CD4-positive, alpha-beta T cell (primary cell): ENCODE data around the gene TNP1. TPM values are rescaled to one million over a fixed set of nuclear protein-coding genes. Genes with fewer than 3 reads are reported as not detected.

Experiments used
- ATAC-seq: fragments of 200-7000 bp; cut with Tn5 transposase; one replicate; pipeline ENCODE4 v1.10.0; 2022; ENCODE audit warnings: mild to moderate bottlenecking; ENCODE audit not compliant: poor library complexity
- CTCF ChIA-PET: fragments of 350-600 bp; sonication (Branson Sonifier 250); formaldehyde crosslinking; loops from one replicate; lab custom pipeline; 2021; ENCODE audit warnings: antibody characterized with exemption, inconsistent platforms; lab: Charles Lee
- POLR2A ChIA-PET: fragments of 350-600 bp; sonication (Branson Sonifier 250); formaldehyde crosslinking; loops from one replicate; lab custom pipeline; 2021; ENCODE audit warnings: antibody characterized with exemption, inconsistent platforms; lab: Charles Lee
- DNase-seq, 14 experiments: peaks; one replicate each; pipeline ENCODE4 v3.0.0-alpha.2; 2013 to 2020; ENCODE audit warnings: mixed read lengths in 2 of 14
- H3K27ac ChIP-seq, 2 donors: one replicate each; pipeline versions ENCODE4 v1.5.1 to v1.7.0; 2013; ENCODE audit warnings: low read length in 2 of 2, low read depth in 1 of 2, mild to moderate bottlenecking in 1 of 2
- H3K27me3 ChIP-seq, 2 experiments: 1 replicate in 1 of 2; 2 replicates in 1 of 2; pipeline versions ENCODE4 v1.6.1 to v1.7.0; 2013; ENCODE audit warnings: low read length in 2 of 2, control low read depth in 1 of 2, mild to moderate bottlenecking in 1 of 2, moderate library complexity in 1 of 2; ENCODE audit not compliant: insufficient read depth in 2 of 2, control insufficient read depth in 1 of 2
- H3K36me3 ChIP-seq: one replicate; pipeline ENCODE4 v1.6.1; 2013; ENCODE audit warnings: low read length, control low read depth; ENCODE audit not compliant: insufficient read depth
- H3K4me1 ChIP-seq: one replicate; pipeline ENCODE4 v1.6.1; 2013; ENCODE audit warnings: low read length, control low read depth; ENCODE audit not compliant: insufficient read depth
- H3K4me3 ChIP-seq: one replicate; pipeline ENCODE4 v1.5.1; 2013; ENCODE audit warnings: mild to moderate bottlenecking, low read length, moderate library complexity
- H3K9me3 ChIP-seq, 2 experiments: 1 replicate in 1 of 2; 2 replicates in 1 of 2; pipeline versions ENCODE4 v1.6.1 to v1.7.0; 2013; ENCODE audit warnings: low read length in 2 of 2, mild to moderate bottlenecking in 2 of 2, control low read depth in 1 of 2, moderate library complexity in 1 of 2; ENCODE audit not compliant: control insufficient read depth in 1 of 2, insufficient read depth in 1 of 2
- H3K27ac Mint-ChIP-seq: one replicate; pipeline ENCODE4 v1.8.0; 2020; ENCODE audit warnings: mixed read lengths
- H3K27me3 Mint-ChIP-seq: one replicate; pipeline ENCODE4 v1.8.0; 2021; ENCODE audit warnings: mixed read lengths
- H3K36me3 Mint-ChIP-seq: one replicate; pipeline ENCODE4 v1.8.0; 2021; ENCODE audit warnings: low read depth, mixed read lengths
- H3K4me1 Mint-ChIP-seq: one replicate; pipeline ENCODE4 v1.8.0; 2021; ENCODE audit warnings: low read depth, mixed read lengths
- H3K4me3 Mint-ChIP-seq: one replicate; pipeline ENCODE4 v1.8.0; 2020; ENCODE audit warnings: mild to moderate bottlenecking, mixed read lengths
- H3K9me3 Mint-ChIP-seq: one replicate; pipeline ENCODE4 v1.8.0; 2020; ENCODE audit warnings: mixed read lengths
- CTCF ChIP-seq: fragments of 200-600 bp; IDR thresholded peaks from one replicate; pipeline ENCODE4 v1.8.0; 2022; ENCODE audit warnings: antibody characterized with exemption, mild to moderate bottlenecking
- intact Hi-C, 2 experiments: fragments of 100-400 bp; cut with DNase I in 1 of 2; cut with micrococcal nuclease in 1 of 2; formaldehyde crosslinking; loops; one replicate each; pipeline versions ENCODE4 v1.15.1 to v1.9.0; 2023 to 2025; cut with DNase I, micrococcal nuclease
- total RNA-seq, 174 experiments: library from RNA in 2 of 174; stranded (reverse) in 2 of 174; gene quantifications; one replicate each; pipeline ENCODE4 v1.2.3 and lab custom pipeline; 2021 to 2026

TNP1 gene
- total RNA-seq, 2 experiments from 2014 or later, result not detected

- no peak for ATAC-seq
- Mint-ChIP-seq H3K36me3 (no peaks in the 10 kb centered on the region), H3K4me3 (no peak overlapping the region), H3K27me3 (no peaks in the 10 kb centered on the region), H3K9me3 (no peaks in the 10 kb centered on the region), H3K27ac (no peak overlapping the region), H3K4me1 (peaks cover 17% of the 10 kb centered on the region)
- H3K27ac ChIP-seq, result no peak overlapping the region
- no peaks in the 10 kb centered on the region for H3K9me3 ChIP-seq
- no peak for DNase-seq
- no peaks in the 10 kb centered on the region for H3K36me3 ChIP-seq
- no peaks in the 10 kb centered on the region for H3K27me3 ChIP-seq
- POLR2A ChIA-PET, result no interaction called here
- CTCF ChIA-PET, result no interaction called here
- TF ChIP-seq CTCF, result no peak
- H3K4me3 ChIP-seq, result no peak overlapping the region
- intact Hi-C loops, result no loop called here
- H3K4me1 ChIP-seq, result no peaks in the 10 kb centered on the region
These were observed 2.9 kb upstream of the TNP1 start for GRCh38 chr2:216862628-216863398.

GRCh38 chr2:216860426-216861137 lies 718 bp upstream of the TNP1 start:
- no peak for ATAC-seq
- DNase-seq, result no peak
- no peaks in the 10 kb centered on the region for H3K9me3 Mint-ChIP-seq
- H3K4me1 Mint-ChIP-seq, result peaks cover 21% of the 10 kb centered on the region
- intact Hi-C loops, result no loop called here
- Histone ChIP-seq H3K9me3 (no peaks in the 10 kb centered on the region), H3K4me1 (no peaks in the 10 kb centered on the region), H3K27ac (no peak overlapping the region), H3K36me3 (no peaks in the 10 kb centered on the region), H3K27me3 (no peaks in the 10 kb centered on the region), H3K4me3 (no peak overlapping the region)
- no peak overlapping the region for H3K27ac Mint-ChIP-seq
- H3K4me3 Mint-ChIP-seq, result no peak overlapping the region
- no peaks in the 10 kb centered on the region for H3K36me3 Mint-ChIP-seq
- no peak for TF ChIP-seq CTCF
- POLR2A ChIA-PET, result no interaction called here
- H3K27me3 Mint-ChIP-seq, result no peaks in the 10 kb centered on the region
- CTCF ChIA-PET, result no interaction called here

- H3K27ac Mint-ChIP-seq, result no peak overlapping the region
- no peaks in the 10 kb centered on the region for H3K9me3 ChIP-seq
- H3K36me3 Mint-ChIP-seq, result no peaks in the 10 kb centered on the region
- H3K4me1 Mint-ChIP-seq, result peaks cover 21% of the 10 kb centered on the region
- ChIA-PET CTCF (no interaction called here), POLR2A (no interaction called here)
- H3K9me3 Mint-ChIP-seq, result no peaks in the 10 kb centered on the region
- H3K4me3 Mint-ChIP-seq, result no peak overlapping the region
- H3K36me3 ChIP-seq, result no peaks in the 10 kb centered on the region
- no peaks in the 10 kb centered on the region for H3K27me3 ChIP-seq
- H3K4me3 ChIP-seq, result no peak overlapping the region
- TF ChIP-seq CTCF, result no peak
- no peak for ATAC-seq
- intact Hi-C loops, result no loop called here
- DNase-seq, result no peak
- no peaks in the 10 kb centered on the region for H3K4me1 ChIP-seq
- H3K27ac ChIP-seq, result no peak overlapping the region
- no peaks in the 10 kb centered on the region for H3K27me3 Mint-ChIP-seq
These were observed 1.6 kb downstream of the TNP1 start for GRCh38 chr2:216858312-216858711.
